Measurements from ENCODE around the gene PCTP.

DNA sequence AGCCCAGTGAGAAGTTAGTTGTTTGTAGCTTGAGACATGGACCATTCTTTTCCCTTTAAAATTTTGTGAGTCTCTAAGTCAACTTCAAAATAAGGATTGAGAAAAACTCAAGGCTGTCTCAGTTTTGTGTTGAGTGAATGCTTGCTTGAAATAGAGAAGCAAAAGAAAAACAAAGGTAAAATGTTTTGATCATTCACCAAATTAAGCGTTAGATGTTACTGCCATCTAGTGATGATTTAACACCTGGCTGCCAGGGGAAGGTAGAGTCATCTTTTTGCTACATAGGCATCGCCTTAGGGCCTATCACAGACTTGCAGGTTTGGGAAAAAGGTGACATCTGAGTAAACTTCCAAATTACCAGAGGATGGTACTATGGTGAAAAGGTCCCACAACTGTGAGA lies 74.4 kb downstream of the PCTP start:
- TF ChIP-seq, protein P1, sequence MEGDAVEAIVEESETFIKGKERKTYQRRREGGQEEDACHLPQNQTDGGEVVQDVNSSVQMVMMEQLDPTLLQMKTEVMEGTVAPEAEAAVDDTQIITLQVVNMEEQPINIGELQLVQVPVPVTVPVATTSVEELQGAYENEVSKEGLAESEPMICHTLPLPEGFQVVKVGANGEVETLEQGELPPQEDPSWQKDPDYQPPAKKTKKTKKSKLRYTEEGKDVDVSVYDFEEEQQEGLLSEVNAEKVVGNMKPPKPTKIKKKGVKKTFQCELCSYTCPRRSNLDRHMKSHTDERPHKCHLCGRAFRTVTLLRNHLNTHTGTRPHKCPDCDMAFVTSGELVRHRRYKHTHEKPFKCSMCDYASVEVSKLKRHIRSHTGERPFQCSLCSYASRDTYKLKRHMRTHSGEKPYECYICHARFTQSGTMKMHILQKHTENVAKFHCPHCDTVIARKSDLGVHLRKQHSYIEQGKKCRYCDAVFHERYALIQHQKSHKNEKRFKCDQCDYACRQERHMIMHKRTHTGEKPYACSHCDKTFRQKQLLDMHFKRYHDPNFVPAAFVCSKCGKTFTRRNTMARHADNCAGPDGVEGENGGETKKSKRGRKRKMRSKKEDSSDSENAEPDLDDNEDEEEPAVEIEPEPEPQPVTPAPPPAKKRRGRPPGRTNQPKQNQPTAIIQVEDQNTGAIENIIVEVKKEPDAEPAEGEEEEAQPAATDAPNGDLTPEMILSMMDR (IDR thresholded peaks at IDR 0.05; ENCODE audit: low read depth, low read length): peak; percentile 56
- no peak for TF ChIP-seq EZH2phosphoT487 (IDR thresholded peaks at IDR 0.05; ENCODE audit: low read depth)

All from OCI-LY3 (cell line).